Peyer's patch (tissue), 4 donors: ENCODE results near the gene NFKB1. TPM values are rescaled to one million over a fixed set of nuclear protein-coding genes. Genes with fewer than 3 reads are reported as not detected.

Experiments
- DNase-seq, 3 donors: peaks; one replicate each; pipeline ENCODE4 v3.0.0-alpha.2; 2017 to 2019
- H3K27ac ChIP-seq, 4 donors: fragments of 200-600 bp; sonication (generic); one replicate each; pipeline ENCODE4 v1.5.1; 2016 to 2019
- H3K27me3 ChIP-seq, 2 donors: fragments of 200-600 bp; sonication (generic); one replicate each; pipeline ENCODE4 v1.5.1; 2019
- H3K36me3 ChIP-seq, 3 donors: fragments of 200-600 bp; sonication (generic); one replicate each; pipeline ENCODE4 v1.5.1; 2016 to 2019
- H3K4me1 ChIP-seq, 4 donors: fragments of 200-600 bp; sonication (generic); one replicate each; pipeline ENCODE4 v1.5.1; 2016 to 2019
- H3K4me3 ChIP-seq, 4 donors: fragments of 200-600 bp; sonication (generic); 1 replicate in 3 of 4; 2 replicates in 1 of 4; pipeline ENCODE4 v1.5.1; 2016 to 2019; ENCODE audit warnings: mild to moderate bottlenecking in 1 of 4
- H3K9me3 ChIP-seq, 4 donors: fragments of 200-600 bp; sonication (generic); one replicate each; pipeline ENCODE4 v1.5.1; 2016 to 2019; ENCODE audit warnings: mild to moderate bottlenecking in 1 of 4
- CTCF ChIP-seq, 6 experiments: fragments of 450-650 bp in 4 of 6; fragments of 200-600 bp in 2 of 6; sonication (generic) in 1 of 6; IDR thresholded peaks; one replicate each; pipeline ENCODE4 v1.5.1; 2017 to 2019; ENCODE audit warnings: antibody characterized with exemption in 6 of 6, mild to moderate bottlenecking in 3 of 6, moderate library complexity in 1 of 6
- POLR2A ChIP-seq, 2 donors: fragments of 450-650 bp; IDR thresholded peaks; one replicate each; pipeline ENCODE4 v1.5.1; 2017; ENCODE audit warnings: antibody characterized with exemption in 2 of 2, mild to moderate bottlenecking in 2 of 2, moderate library complexity in 2 of 2
- total RNA-seq, 4 donors: library from RNA; depleted of rRNA; stranded (reverse); fragments of >200 nt; gene quantifications; one replicate each; pipeline ENCODE4 v1.1.0, GENCODE V29; 2016

The NFKB1 gene
- total RNA-seq, 4 donors from 2014 or later, result 20.7 to 58.6 (median 24.5) TPM

- Histone ChIP-seq H3K27me3 (no peaks in the 10 kb centered on the region), H3K36me3 (peaks cover 0 to 18% (median 0%) of the 10 kb centered on the region in 3 donors), H3K4me1 (peaks cover 0 to 3% (median 0%) of the 10 kb centered on the region in 4 donors), H3K27ac (no peak overlapping the region), H3K4me3 (no peak overlapping the region), H3K9me3 (no peaks in the 10 kb centered on the region)
- TF ChIP-seq CTCF (IDR thresholded peaks at IDR 0.05) (no peak), POLR2A (IDR thresholded peaks at IDR 0.05) (no peak)
- DNase-seq, result no peak
Measured at GRCh38 chr4:102629673-102630072, 128.5 kb downstream of the NFKB1 start.

GRCh38 chr4:102631616-102632015 is 130.5 kb downstream of the NFKB1 start:
- Histone ChIP-seq H3K9me3 (no peaks in the 10 kb centered on the region), H3K27ac (no peak overlapping the region), H3K36me3 (peaks cover 0 to 21% (median 0%) of the 10 kb centered on the region in 3 donors), H3K4me1 (no peaks in the 10 kb centered on the region), H3K27me3 (no peaks in the 10 kb centered on the region), H3K4me3 (no peak overlapping the region)
- TF ChIP-seq CTCF (IDR thresholded peaks at IDR 0.05) (no peak), POLR2A (IDR thresholded peaks at IDR 0.05) (no peak)
- no peak for DNase-seq

- peaks cover 0 to 21% (median 0%) of the 10 kb centered on the region in 3 donors for H3K36me3 ChIP-seq
- DNase-seq, result no peak
- no peak overlapping the region for H3K4me3 ChIP-seq
- no peaks in the 10 kb centered on the region for H3K9me3 ChIP-seq
- H3K27me3 ChIP-seq, result no peaks in the 10 kb centered on the region
- TF ChIP-seq POLR2A (IDR thresholded peaks at IDR 0.05) (no peak), CTCF (IDR thresholded peaks at IDR 0.05) (no peak)
- no peak overlapping the region for H3K27ac ChIP-seq
- H3K4me1 ChIP-seq, result no peaks in the 10 kb centered on the region
Measured at GRCh38 chr4:102632241-102633065, 131.3 kb downstream of the NFKB1 start.

GRCh38 chr4:102633100-102633499 is 131.9 kb downstream of the NFKB1 start:
- Histone ChIP-seq H3K4me1 (no peaks in the 10 kb centered on the region), H3K36me3 (peaks cover 0 to 21% (median 0%) of the 10 kb centered on the region in 3 donors), H3K9me3 (no peaks in the 10 kb centered on the region), H3K27me3 (no peaks in the 10 kb centered on the region), H3K4me3 (no peak overlapping the region), H3K27ac (no peak overlapping the region)
- no peak for TF ChIP-seq CTCF (IDR thresholded peaks at IDR 0.05)
- TF ChIP-seq POLR2A (IDR thresholded peaks at IDR 0.05), result no peak
- DNase-seq, result no peak

GRCh38 chr4:102637391-102637790 is 136.2 kb downstream of the NFKB1 start:
- H3K36me3 ChIP-seq, result peaks cover 0 to 24% (median 0%) of the 10 kb centered on the region in 3 donors
- no peak for DNase-seq
- no peaks in the 10 kb centered on the region for H3K9me3 ChIP-seq
- no peak overlapping the region for H3K4me3 ChIP-seq
- H3K27me3 ChIP-seq, result no peaks in the 10 kb centered on the region
- H3K4me1 ChIP-seq, result no peaks in the 10 kb centered on the region
- no peak overlapping the region for H3K27ac ChIP-seq
- TF ChIP-seq POLR2A (IDR thresholded peaks at IDR 0.05) (no peak), CTCF (IDR thresholded peaks at IDR 0.05) (no peak)
